GM12878 (cell line): Measurements from ENCODE around the gene MAD2L1.

Experiments used
- BRCA1 ChIP-seq: IDR thresholded peaks from 2 replicates; pipeline ENCODE4 v1.6.1; 2011; ENCODE audit warnings: low read depth, low read length, improper control_type of control experiment
- HDGF ChIP-seq: fragments of 450-650 bp; IDR thresholded peaks from 2 replicates; pipeline ENCODE4 v1.6.1; 2016; ENCODE audit warnings: antibody characterized with exemption
- IKZF2 ChIP-seq, 2 experiments: fragments of 450-650 bp; IDR thresholded peaks; 2 replicates each; pipeline ENCODE4 v1.6.1; 2017; ENCODE audit warnings: mild to moderate bottlenecking in 2 of 2, moderate library complexity in 2 of 2
- MYC ChIP-seq: IDR thresholded peaks from 2 replicates; pipeline ENCODE4 v1.6.1; 2011; ENCODE audit warnings: mild to moderate bottlenecking, low read length, moderate library complexity, inconsistent platforms; ENCODE audit not compliant: insufficient read depth, insufficient replicate concordance, insufficient read length, severe bottlenecking
- POLR2A ChIP-seq: IDR thresholded peaks from 2 replicates; pipeline ENCODE4 v1.6.1; 2011; ENCODE audit warnings: low read depth, mild to moderate bottlenecking, low read length
- POLR2AphosphoS5 ChIP-seq: IDR thresholded peaks from 2 replicates; pipeline ENCODE4 v1.6.1; 2011; ENCODE audit warnings: mild to moderate bottlenecking, low read length, inconsistent platforms
- SIN3A ChIP-seq: IDR thresholded peaks from 2 replicates; pipeline ENCODE4 v1.6.1; 2012; ENCODE audit warnings: low read depth, low read length, improper control_type of control experiment
- SMC3 ChIP-seq: IDR thresholded peaks from 2 replicates; pipeline ENCODE4 v1.6.1; 2011; ENCODE audit warnings: low read length, improper control_type of control experiment, borderline replicate concordance
- ZBTB40 ChIP-seq: fragments of 450-650 bp; IDR thresholded peaks from 2 replicates; pipeline ENCODE4 v1.6.1; 2016; ENCODE audit warnings: mild to moderate bottlenecking, moderate library complexity, borderline replicate concordance
- TF ChIP-seq, protein P1 (sequence below): IDR thresholded peaks from 2 replicates; pipeline ENCODE4 v1.6.1; 2012; ENCODE audit warnings: low read depth, low read length, improper control_type of control experiment
- TF ChIP-seq, protein P2 (sequence below), 3 experiments: IDR thresholded peaks in 2 of 3; conservative IDR thresholded peaks in 1 of 3; 2 replicates each; pipeline ENCODE4 v1.5.1; 2011; ENCODE audit warnings: low read depth in 3 of 3, low read length in 3 of 3, mild to moderate bottlenecking in 3 of 3, control low read depth in 2 of 3, moderate library complexity in 2 of 3, inconsistent platforms in 1 of 3, mixed read lengths in 1 of 3; ENCODE audit not compliant: control insufficient read depth in 2 of 3, insufficient read depth in 1 of 3; ENCODE audit errors: extremely low read depth in 1 of 3
- TF ChIP-seq, protein P3 (sequence below): IDR thresholded peaks from 2 replicates; pipeline ENCODE4 v1.6.1; 2011; ENCODE audit warnings: mild to moderate bottlenecking, low read depth, low read length, moderate library complexity; ENCODE audit not compliant: insufficient replicate concordance

DNA sequence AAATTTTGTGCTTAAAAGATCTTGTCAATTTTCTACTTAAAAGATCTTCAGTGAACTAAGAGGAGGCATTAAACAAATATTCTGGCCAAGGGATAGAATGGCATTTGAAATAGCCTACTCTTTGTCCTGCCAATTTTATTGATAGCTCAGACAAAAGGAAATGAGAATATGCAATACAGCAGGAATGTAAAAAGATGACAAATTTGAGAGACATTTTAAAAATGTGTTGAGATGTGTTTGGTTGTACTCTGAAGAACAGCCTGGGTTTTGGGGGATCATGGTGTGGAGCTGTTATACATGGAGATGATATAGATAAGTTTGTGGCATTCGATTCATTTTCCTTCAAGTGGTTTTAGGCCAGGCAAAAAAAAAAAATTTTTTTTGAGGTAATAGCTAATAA, 11.6 kb upstream of the MAD2L1 start:
- no peak for TF ChIP-seq BRCA1
- no peak for TF ChIP-seq POLR2A
- TF ChIP-seq HDGF: no peak
- TF ChIP-seq, protein P1, sequence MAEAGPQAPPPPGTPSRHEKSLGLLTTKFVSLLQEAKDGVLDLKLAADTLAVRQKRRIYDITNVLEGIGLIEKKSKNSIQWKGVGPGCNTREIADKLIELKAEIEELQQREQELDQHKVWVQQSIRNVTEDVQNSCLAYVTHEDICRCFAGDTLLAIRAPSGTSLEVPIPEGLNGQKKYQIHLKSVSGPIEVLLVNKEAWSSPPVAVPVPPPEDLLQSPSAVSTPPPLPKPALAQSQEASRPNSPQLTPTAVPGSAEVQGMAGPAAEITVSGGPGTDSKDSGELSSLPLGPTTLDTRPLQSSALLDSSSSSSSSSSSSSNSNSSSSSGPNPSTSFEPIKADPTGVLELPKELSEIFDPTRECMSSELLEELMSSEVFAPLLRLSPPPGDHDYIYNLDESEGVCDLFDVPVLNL: no peak
- TF ChIP-seq POLR2AphosphoS5: no peak
- TF ChIP-seq, protein P2, sequence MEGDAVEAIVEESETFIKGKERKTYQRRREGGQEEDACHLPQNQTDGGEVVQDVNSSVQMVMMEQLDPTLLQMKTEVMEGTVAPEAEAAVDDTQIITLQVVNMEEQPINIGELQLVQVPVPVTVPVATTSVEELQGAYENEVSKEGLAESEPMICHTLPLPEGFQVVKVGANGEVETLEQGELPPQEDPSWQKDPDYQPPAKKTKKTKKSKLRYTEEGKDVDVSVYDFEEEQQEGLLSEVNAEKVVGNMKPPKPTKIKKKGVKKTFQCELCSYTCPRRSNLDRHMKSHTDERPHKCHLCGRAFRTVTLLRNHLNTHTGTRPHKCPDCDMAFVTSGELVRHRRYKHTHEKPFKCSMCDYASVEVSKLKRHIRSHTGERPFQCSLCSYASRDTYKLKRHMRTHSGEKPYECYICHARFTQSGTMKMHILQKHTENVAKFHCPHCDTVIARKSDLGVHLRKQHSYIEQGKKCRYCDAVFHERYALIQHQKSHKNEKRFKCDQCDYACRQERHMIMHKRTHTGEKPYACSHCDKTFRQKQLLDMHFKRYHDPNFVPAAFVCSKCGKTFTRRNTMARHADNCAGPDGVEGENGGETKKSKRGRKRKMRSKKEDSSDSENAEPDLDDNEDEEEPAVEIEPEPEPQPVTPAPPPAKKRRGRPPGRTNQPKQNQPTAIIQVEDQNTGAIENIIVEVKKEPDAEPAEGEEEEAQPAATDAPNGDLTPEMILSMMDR (IDR thresholded peaks at IDR 0.05 in 2 of 3, conservative IDR thresholded peaks at IDR 0.05 in 1 of 3; ENCODE audit: control insufficient read depth in 2 of 3, extremely low read depth in 1 of 3, insufficient read depth in 1 of 3, low read depth in 3 of 3, low read length in 3 of 3): no peak
- TF ChIP-seq IKZF2 (IDR thresholded peaks at IDR 0.05): no peak
- TF ChIP-seq SIN3A: no peak
- no peak for TF ChIP-seq ZBTB40
- TF ChIP-seq MYC: no peak
- no peak for TF ChIP-seq SMC3
- TF ChIP-seq, protein P3, sequence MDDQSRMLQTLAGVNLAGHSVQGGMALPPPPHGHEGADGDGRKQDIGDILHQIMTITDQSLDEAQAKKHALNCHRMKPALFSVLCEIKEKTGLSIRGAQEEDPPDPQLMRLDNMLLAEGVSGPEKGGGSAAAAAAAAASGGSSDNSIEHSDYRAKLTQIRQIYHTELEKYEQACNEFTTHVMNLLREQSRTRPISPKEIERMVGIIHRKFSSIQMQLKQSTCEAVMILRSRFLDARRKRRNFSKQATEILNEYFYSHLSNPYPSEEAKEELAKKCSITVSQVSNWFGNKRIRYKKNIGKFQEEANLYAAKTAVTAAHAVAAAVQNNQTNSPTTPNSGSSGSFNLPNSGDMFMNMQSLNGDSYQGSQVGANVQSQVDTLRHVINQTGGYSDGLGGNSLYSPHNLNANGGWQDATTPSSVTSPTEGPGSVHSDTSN: no peak
